Measurements from ENCODE around the gene SMC6.

The SMC6 gene

GRCh38 chr2:17758118-17758517, 4.5 kb upstream of the SMC6 start:
- Histone ChIP-seq H3K9me3 (ENCODE audit: insufficient read depth, low read depth, low read length) (no peaks in the 10 kb centered on the region), H3K9ac (ENCODE audit: low read depth, low read length) (no peak overlapping the region), H3K36me3 (ENCODE audit: insufficient read depth, low read depth, low read length) (peaks cover 19% of the 10 kb centered on the region), H3K27me3 (ENCODE audit: insufficient read depth, low read length) (no peaks in the 10 kb centered on the region), H3K4me1 (ENCODE audit: insufficient read depth, low read length) (peaks cover 8% of the 10 kb centered on the region; the same call in 1 of the 2 replicates), H3K27ac (ENCODE audit: low read length) (no peak overlapping the region), H3K4me3 (ENCODE audit: low read length) (no peak overlapping the region)

- Histone ChIP-seq H3K36me3 (ENCODE audit: insufficient read depth, low read depth, low read length) (peaks cover 11% of the 10 kb centered on the region), H3K27ac (ENCODE audit: low read length) (no peak overlapping the region), H3K4me3 (ENCODE audit: low read length) (no peak overlapping the region), H3K27me3 (ENCODE audit: insufficient read depth, low read length) (no peaks in the 10 kb centered on the region), H3K9me3 (ENCODE audit: insufficient read depth, low read depth, low read length) (no peaks in the 10 kb centered on the region), H3K4me1 (ENCODE audit: insufficient read depth, low read length) (peaks cover 10% of the 10 kb centered on the region; the same call in 1 of the 2 replicates), H3K9ac (ENCODE audit: low read depth, low read length) (no peak overlapping the region)
Measured at GRCh38 chr2:17757321-17757720, 3.7 kb upstream of the SMC6 start.

GRCh38 chr2:17756668-17757067, 3.1 kb upstream of the SMC6 start:
- Histone ChIP-seq H3K36me3 (ENCODE audit: insufficient read depth, low read depth, low read length) (peaks cover 8% of the 10 kb centered on the region), H3K27me3 (ENCODE audit: insufficient read depth, low read length) (no peaks in the 10 kb centered on the region), H3K27ac (ENCODE audit: low read length) (no peak overlapping the region), H3K4me3 (ENCODE audit: low read length) (no peak overlapping the region), H3K9ac (ENCODE audit: low read depth, low read length) (no peak overlapping the region), H3K4me1 (ENCODE audit: insufficient read depth, low read length) (peaks cover 15% of the 10 kb centered on the region; the same call in 1 of the 2 replicates), H3K9me3 (ENCODE audit: insufficient read depth, low read depth, low read length) (no peaks in the 10 kb centered on the region)

- H3K36me3 ChIP-seq (ENCODE audit: insufficient read depth, low read depth, low read length) = no peaks in the 10 kb centered on the region
- no peak overlapping the region for H3K27ac ChIP-seq (ENCODE audit: low read length)
- no peaks in the 10 kb centered on the region for H3K27me3 ChIP-seq (ENCODE audit: insufficient read depth, low read length)
- peaks cover 15% of the 10 kb centered on the region; the same call in 1 of the 2 replicates for H3K4me1 ChIP-seq (ENCODE audit: insufficient read depth, low read length)
- H3K4me3 ChIP-seq (ENCODE audit: low read length) = peak overlapping the region; percentile 98
- H3K9me3 ChIP-seq (ENCODE audit: insufficient read depth, low read depth, low read length) = no peaks in the 10 kb centered on the region
- peak overlapping the region; percentile 95 for H3K9ac ChIP-seq (ENCODE audit: low read depth, low read length)
Measured at GRCh38 chr2:17754773-17755425, 1.3 kb upstream of the SMC6 start.

GRCh38 chr2:17752892-17753802, 463 bp downstream of the SMC6 start:
- H3K9ac ChIP-seq (ENCODE audit: low read depth, low read length) = peak overlapping the region; percentile 95
- peaks cover 21% of the 10 kb centered on the region for H3K4me1 ChIP-seq (ENCODE audit: insufficient read depth, low read length)
- no peaks in the 10 kb centered on the region for H3K36me3 ChIP-seq (ENCODE audit: insufficient read depth, low read depth, low read length)
- no peaks in the 10 kb centered on the region for H3K9me3 ChIP-seq (ENCODE audit: insufficient read depth, low read depth, low read length)
- peak overlapping the region; percentile 98 for H3K4me3 ChIP-seq (ENCODE audit: low read length)
- peak overlapping the region; percentile 45 for H3K27ac ChIP-seq (ENCODE audit: low read length)
- H3K27me3 ChIP-seq (ENCODE audit: insufficient read depth, low read length) = no peaks in the 10 kb centered on the region

- peak overlapping the region; percentile 98 for H3K4me3 ChIP-seq (ENCODE audit: low read length)
- no peaks in the 10 kb centered on the region for H3K9me3 ChIP-seq (ENCODE audit: insufficient read depth, low read depth, low read length)
- H3K9ac ChIP-seq (ENCODE audit: low read depth, low read length) = peak overlapping the region; percentile 95
- H3K27ac ChIP-seq (ENCODE audit: low read length) = no peak overlapping the region
- H3K4me1 ChIP-seq (ENCODE audit: insufficient read depth, low read length) = peaks cover 24% of the 10 kb centered on the region
- H3K36me3 ChIP-seq (ENCODE audit: insufficient read depth, low read depth, low read length) = no peaks in the 10 kb centered on the region
- H3K27me3 ChIP-seq (ENCODE audit: insufficient read depth, low read length) = no peaks in the 10 kb centered on the region
Measured at GRCh38 chr2:17752246-17752645, 1.4 kb downstream of the SMC6 start.

GRCh38 chr2:17749753-17750438, 3.7 kb downstream of the SMC6 start:
- no peaks in the 10 kb centered on the region for H3K27me3 ChIP-seq (ENCODE audit: insufficient read depth, low read length)
- no peaks in the 10 kb centered on the region for H3K9me3 ChIP-seq (ENCODE audit: insufficient read depth, low read depth, low read length)
- H3K4me1 ChIP-seq (ENCODE audit: insufficient read depth, low read length) = peaks cover 15% of the 10 kb centered on the region
- no peak overlapping the region for H3K27ac ChIP-seq (ENCODE audit: low read length)
- peaks cover 16% of the 10 kb centered on the region for H3K36me3 ChIP-seq (ENCODE audit: insufficient read depth, low read depth, low read length)
- H3K4me3 ChIP-seq (ENCODE audit: low read length) = no peak overlapping the region
- no peak overlapping the region for H3K9ac ChIP-seq (ENCODE audit: low read depth, low read length)

GRCh38 chr2:17748745-17749144, 4.9 kb downstream of the SMC6 start:
- H3K4me1 ChIP-seq (ENCODE audit: insufficient read depth, low read length) = peaks cover 15% of the 10 kb centered on the region
- no peaks in the 10 kb centered on the region for H3K27me3 ChIP-seq (ENCODE audit: insufficient read depth, low read length)
- H3K27ac ChIP-seq (ENCODE audit: low read length) = peak overlapping the region; percentile 27
- H3K9ac ChIP-seq (ENCODE audit: low read depth, low read length) = peak overlapping the region; percentile 8; the same call in 1 of the 2 replicates
- peak overlapping the region; percentile 4; the same call in 1 of the 2 replicates for H3K4me3 ChIP-seq (ENCODE audit: low read length)
- no peaks in the 10 kb centered on the region for H3K9me3 ChIP-seq (ENCODE audit: insufficient read depth, low read depth, low read length)
- peaks cover 27% of the 10 kb centered on the region for H3K36me3 ChIP-seq (ENCODE audit: insufficient read depth, low read depth, low read length)

- Histone ChIP-seq H3K27ac (ENCODE audit: low read length) (peak overlapping the region; percentile 23), H3K36me3 (ENCODE audit: insufficient read depth, low read depth, low read length) (peaks cover 31% of the 10 kb centered on the region), H3K27me3 (ENCODE audit: insufficient read depth, low read length) (no peaks in the 10 kb centered on the region), H3K9me3 (ENCODE audit: insufficient read depth, low read depth, low read length) (no peaks in the 10 kb centered on the region), H3K4me3 (ENCODE audit: low read length) (peak overlapping the region; percentile 24), H3K9ac (ENCODE audit: low read depth, low read length) (peak overlapping the region; percentile 24; the same call in 1 of the 2 replicates), H3K4me1 (ENCODE audit: insufficient read depth, low read length) (peaks cover 15% of the 10 kb centered on the region)
Measured at GRCh38 chr2:17747684-17748452, 5.7 kb downstream of the SMC6 start.

GRCh38 chr2:17740203-17740602, 13.4 kb downstream of the SMC6 start:
- Histone ChIP-seq H3K4me1 (ENCODE audit: insufficient read depth, low read length) (no peaks in the 10 kb centered on the region), H3K36me3 (ENCODE audit: insufficient read depth, low read depth, low read length) (peaks cover 88% of the 10 kb centered on the region), H3K27ac (ENCODE audit: low read length) (no peak overlapping the region)

GRCh38 chr2:17736989-17737388, 16.6 kb downstream of the SMC6 start:
- Histone ChIP-seq H3K36me3 (ENCODE audit: insufficient read depth, low read depth, low read length) (peaks cover 98% of the 10 kb centered on the region), H3K9me3 (ENCODE audit: insufficient read depth, low read depth, low read length) (no peaks in the 10 kb centered on the region), H3K9ac (ENCODE audit: low read depth, low read length) (no peak overlapping the region), H3K27me3 (ENCODE audit: insufficient read depth, low read length) (no peaks in the 10 kb centered on the region), H3K4me3 (ENCODE audit: low read length) (no peak overlapping the region), H3K27ac (ENCODE audit: low read length) (no peak overlapping the region), H3K4me1 (ENCODE audit: insufficient read depth, low read length) (no peaks in the 10 kb centered on the region)

More at GRCh38 chr2:17740203-17740602, 13.4 kb downstream of the SMC6 start:
- Histone ChIP-seq H3K9ac (ENCODE audit: low read depth, low read length) (no peak overlapping the region), H3K4me3 (ENCODE audit: low read length) (no peak overlapping the region), H3K27me3 (ENCODE audit: insufficient read depth, low read length) (no peaks in the 10 kb centered on the region), H3K9me3 (ENCODE audit: insufficient read depth, low read depth, low read length) (no peaks in the 10 kb centered on the region)
